T follicular helper cell (primary cell): ENCODE data around the gene RANBP3.
"Not testable (repeated sequence)": the region's sequence is repeated elsewhere in the genome, so short reads cannot be mapped to it uniquely, and the experiment has no call there.

Source experiments
- DNase-seq: peaks from one replicate; pipeline ENCODE4 v3.0.0-alpha.2; 2020; ENCODE audit warnings: low read depth

RANBP3 gene

DNA sequence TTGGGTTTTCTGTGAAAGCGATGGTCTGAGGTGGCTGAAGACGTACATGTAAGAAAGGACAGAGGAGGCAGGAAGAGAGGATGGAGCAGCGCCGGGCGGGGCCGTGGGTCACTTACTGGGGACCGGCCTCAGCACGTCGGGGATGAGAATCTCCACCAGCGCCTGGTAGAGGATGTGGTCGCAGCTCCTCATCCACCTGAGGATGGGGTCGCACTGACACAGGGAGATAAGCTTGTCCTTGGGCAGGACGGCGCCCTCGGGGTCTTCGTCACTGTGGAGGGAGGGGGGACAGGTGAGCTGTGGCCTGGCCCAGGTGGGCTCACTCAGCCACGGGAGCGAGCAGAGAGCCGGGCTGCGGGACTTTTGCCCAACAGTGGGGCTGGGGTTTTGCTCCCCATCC, 29.0 kb upstream of the RANBP3 start:
- no peak for DNase-seq

GRCh38 chr19:6006070-6006446, 28.1 kb upstream of the RANBP3 start:
- DNase-seq: not testable (repeated sequence)

GRCh38 chr19:6005321-6006069, 27.6 kb upstream of the RANBP3 start:
- no peak for DNase-seq

- no peak for DNase-seq
Measured at GRCh38 chr19:6003976-6004375, 26.0 kb upstream of the RANBP3 start.

DNA sequence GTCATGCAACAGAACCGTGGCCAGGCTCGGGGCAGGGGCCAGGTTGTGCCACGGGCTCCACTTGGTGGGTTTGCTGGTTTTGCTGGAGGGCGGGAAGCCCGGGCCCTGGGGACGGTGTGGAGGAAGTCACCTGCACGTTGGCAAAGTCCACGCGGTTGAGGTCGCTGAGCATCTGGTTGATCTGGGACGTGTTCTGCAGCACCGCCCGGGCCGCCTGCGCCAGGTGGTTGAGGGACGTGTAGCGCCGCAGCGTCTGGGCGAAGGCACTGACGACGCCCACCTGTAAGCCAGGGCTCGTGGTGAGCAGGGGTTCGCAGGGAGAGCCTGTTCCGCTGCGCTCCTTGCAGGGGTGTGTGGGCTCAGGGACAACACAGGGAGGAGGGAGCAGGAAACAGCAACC, 24.7 kb upstream of the RANBP3 start:
- no peak for DNase-seq

DNA sequence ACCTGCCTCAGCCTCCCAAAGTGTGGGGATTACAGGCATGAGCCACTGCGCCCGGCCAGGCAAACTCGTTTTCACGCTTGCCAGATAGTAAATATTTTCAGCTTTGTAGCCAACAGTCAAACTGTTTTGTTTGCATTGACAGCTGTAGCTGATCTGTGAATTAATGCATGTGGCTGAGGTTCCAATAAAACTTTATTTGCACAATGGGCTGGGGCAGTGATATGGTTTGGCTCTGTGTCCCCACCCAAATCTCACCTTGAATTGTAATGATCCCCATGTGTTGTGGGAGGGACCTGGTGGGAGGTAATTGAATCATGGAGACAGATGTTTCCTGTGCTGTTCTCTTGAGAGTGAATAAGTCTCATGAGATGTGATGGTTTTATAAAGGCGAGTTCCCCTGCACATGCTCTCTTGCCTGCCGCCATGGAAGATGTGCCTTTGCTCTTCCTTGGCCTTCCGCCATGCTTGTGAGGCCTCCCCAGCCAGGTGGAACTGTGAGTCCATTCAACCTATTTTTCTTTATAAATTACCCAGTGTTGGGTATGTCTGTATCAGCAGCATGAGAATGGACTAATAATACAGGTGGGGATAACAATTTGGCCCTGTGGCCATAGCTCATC, 22.4 kb upstream of the RANBP3 start:
- no peak for DNase-seq

DNA sequence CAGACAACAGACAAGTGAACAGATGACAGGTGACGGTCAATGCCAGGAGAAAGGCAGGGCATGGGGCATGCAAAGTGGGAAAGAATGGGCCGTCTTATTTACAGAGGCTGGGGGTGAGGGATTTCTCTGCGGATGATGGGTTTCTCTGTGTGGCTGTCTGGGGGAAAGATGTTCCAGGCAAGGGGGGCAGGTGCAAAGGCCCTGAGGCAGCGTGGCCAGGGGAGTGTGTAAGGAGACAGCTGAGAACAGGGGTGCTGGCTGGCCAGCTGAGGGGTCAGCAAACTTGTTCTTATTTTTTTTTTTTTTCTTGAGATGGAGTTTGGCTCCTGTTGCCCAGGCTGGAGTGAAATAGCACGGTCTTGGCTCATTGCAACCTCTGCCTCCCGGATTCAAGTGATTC, 21.8 kb upstream of the RANBP3 start:
- DNase-seq: no peak

DNA sequence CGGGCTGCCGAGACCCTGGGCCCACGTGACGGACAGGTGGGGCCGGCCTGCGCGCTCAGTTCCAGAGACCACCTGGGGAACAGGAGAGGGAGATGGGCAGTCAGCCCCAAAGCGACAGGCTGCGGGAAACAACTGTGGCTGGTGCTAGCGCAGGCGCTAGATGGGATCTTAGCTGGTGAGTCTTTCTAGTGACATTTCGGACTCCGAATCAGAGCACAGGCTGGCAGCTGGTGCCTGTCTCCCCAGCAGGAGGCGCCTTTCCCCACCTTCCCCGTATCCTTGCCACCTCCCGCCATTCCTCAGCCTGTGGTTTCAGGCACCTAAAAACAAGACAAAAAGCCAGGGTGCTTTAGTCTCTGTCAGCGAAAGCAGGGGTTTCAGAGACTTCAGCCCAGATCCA, 19.4 kb upstream of the RANBP3 start:
- no peak for DNase-seq

GRCh38 chr19:5996623-5997320, 18.8 kb upstream of the RANBP3 start:
- no peak for DNase-seq

- no peak for DNase-seq
Measured at GRCh38 chr19:5996102-5996501, 18.2 kb upstream of the RANBP3 start.

- no peak for DNase-seq
Measured at GRCh38 chr19:5995606-5996005, 17.7 kb upstream of the RANBP3 start.

DNA sequence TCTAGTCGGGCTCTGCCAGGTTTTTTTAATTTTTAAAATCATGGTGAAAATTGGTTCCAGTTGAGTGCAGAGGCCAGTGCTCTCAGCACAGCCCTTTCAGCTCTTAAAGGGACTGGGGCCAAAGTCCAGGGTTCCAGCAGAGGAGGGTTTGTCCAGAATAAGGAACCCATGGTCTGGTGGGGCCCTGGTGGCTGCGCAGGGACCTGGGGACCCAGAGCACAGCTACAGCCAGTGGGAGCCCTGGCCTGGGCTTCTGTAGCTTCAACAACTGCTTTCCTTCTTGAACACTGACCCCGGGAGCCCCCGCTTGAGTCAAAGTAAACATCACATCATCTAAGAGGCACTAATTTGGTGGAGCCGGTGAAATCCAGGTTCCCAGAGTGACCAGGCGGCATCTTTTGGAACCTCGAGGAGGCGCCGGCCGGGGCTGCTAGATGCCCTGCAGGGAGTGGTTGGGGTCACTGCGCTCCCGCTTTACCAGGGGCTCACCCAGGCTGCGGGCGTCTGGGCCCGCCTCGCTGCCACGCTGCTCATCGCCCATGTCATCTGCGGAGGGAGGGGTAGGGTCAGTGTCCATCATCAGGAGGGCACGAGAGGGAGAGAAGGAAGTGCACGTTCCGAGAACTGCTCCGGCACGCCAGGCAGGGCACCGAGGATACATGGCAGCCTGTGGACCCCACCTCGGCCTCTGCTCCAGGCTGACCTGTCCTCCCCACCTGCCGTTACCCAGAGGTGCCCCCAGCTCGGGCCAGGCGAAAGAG, 16.6 kb upstream of the RANBP3 start:
- no peak for DNase-seq

DNA sequence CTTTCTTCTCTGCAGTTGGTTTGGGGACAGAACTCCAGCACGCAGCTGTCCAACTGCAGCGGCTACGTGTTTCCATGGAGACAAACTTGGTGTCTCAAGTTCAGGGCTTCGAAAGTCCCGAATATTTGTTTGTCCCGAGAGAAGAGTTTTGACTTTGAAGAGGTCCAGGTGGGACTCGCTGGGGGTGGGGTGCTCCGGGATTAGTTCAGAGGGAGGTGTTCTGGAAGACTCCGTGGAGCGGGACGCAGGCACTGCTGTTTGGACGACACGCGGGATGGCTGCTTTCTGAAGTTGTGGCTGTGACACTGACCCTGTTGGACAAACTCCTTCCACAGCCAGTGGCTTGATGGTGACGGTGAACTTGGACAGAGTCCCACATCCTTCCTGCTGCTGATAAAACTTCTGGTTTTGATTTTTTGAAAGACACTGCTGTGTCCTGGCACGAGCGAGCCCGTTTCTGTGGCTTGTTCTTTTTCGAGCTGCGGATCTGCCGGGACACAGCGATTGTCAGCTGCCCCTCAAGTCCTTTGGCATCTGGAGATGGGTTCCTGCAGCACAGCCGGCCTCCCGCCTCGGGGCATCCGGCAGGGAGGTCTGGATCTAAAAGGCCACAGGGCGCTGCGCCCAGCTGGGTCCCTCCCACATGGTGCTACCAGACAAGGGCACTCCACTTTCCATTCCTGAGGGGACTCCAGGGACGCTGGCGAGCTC, 15.9 kb upstream of the RANBP3 start:
- DNase-seq: no peak

DNA sequence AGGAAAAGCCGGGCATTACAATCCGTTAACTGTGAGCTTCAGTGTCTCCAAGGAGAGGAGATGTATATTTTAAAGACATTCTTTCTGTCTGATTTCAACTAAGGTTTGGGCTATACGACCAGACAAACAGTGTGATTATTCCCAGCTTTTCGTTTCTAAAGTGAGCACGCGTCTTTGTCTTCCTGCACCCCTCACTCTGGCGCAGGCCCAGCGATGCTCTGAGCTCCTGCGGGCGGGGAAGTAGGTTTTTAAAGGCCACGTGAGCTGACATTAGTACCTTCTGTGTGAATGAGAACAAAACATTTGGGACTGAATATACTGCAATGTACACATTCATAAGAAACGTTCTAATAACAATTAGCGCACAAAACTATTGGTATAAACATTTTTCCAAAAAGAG, 15.3 kb upstream of the RANBP3 start:
- DNase-seq: no peak

GRCh38 chr19:5992756-5993155, 14.8 kb upstream of the RANBP3 start:
- DNase-seq: no peak

GRCh38 chr19:5991244-5991838, 13.4 kb upstream of the RANBP3 start:
- DNase-seq: no peak

DNA sequence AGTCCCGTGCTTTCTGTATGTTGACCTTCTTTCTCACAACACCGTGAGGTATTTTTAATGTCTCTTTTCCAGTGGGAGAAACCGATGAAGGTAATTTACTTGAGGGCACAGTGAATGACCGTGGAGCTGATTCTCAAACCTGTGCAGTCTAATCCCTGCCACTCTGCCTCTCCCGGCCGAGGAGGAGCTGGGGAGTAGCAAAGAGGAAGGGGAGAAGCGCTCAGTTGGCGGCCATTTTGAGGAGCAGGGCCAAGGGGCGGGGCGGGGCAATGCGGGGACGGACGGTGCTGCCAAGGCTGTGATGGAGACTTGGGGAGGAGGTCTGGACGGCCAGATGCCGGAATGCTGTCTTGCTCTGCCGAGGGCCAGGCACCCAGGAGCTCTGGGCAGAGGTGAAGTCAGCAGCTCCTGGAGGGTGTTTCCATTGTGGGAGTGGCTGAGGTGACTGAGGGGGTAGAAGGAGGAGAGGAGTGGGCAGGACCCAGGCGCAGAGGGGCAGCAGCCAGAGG, 12.4 kb upstream of the RANBP3 start:
- no peak for DNase-seq

GRCh38 chr19:5989388-5990074, 11.6 kb upstream of the RANBP3 start:
- DNase-seq: no peak

DNA sequence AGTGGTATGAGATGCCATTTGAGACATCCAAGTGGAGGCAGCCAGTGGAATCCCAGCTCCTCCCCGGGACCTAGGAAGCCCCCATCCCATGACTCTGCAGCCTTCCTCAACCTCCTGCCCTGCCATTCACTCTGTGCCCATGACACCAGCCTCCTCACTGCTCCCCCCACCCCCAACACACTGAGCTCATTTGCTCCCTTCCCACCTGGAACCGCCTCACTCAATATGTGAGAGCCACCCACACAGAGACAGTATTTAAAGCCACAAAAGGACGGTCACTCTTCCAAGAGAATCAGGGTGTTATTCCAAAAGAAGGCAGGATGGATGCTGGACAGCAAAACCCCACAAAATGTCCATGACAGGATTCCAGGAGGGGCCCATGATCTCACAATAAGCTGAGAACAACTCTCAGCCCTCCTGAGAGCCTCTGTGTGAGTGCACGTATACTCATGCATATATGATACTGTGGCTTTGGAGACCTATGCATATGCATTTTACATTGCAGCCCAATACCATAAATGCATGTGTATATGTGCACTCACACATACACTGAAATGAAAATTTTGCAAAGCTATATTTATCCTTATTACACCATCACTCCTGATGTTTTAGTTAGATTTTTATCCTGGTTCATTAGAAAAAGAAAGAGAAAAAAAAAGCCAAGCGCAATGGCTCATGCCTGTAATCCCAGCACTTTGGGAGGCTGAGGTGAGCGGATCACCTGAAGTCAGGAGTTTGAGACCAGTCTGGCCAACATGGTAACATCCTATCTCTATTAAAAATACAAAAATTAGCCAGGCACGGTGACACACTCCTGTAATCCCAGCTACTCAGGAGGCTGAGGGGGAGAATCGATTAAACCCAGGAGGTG, 10.8 kb upstream of the RANBP3 start:
- no peak for DNase-seq
